Type B pancreatic cell (in vitro differentiated cells): ENCODE measurements around the gene ZNF468. TPM values are rescaled to one million over a fixed set of nuclear protein-coding genes. Genes with fewer than 3 reads are reported as not detected.
"Not testable (repeated sequence)": the region's sequence is repeated elsewhere in the genome, so short reads cannot be mapped to it uniquely, and the experiment has no call there.

Source experiments
- DNase-seq: peaks from one replicate; pipeline ENCODE4 v3.0.0; 2021; ENCODE audit warnings: mixed read lengths; ENCODE audit not compliant: unreplicated experiment; ENCODE audit errors: extremely low spot score
- H3K27ac Mint-ChIP-seq: 2 replicates; pipeline ENCODE4 v1.8.0; 2021; ENCODE audit warnings: mild to moderate bottlenecking, mixed read lengths
- H3K27me3 Mint-ChIP-seq: 2 replicates; pipeline ENCODE4 v1.8.0; 2021; ENCODE audit warnings: mixed read lengths
- H3K36me3 Mint-ChIP-seq: 2 replicates; pipeline ENCODE4 v1.8.0; 2021; ENCODE audit warnings: mixed read lengths
- H3K4me1 Mint-ChIP-seq: one replicate; pipeline ENCODE4 v1.8.0; 2021; ENCODE audit warnings: mixed read lengths; ENCODE audit not compliant: unreplicated experiment
- H3K4me3 Mint-ChIP-seq: 2 replicates; pipeline ENCODE4 v1.8.0; 2021; ENCODE audit warnings: mild to moderate bottlenecking, mixed read lengths
- H3K9me3 Mint-ChIP-seq: 2 replicates; pipeline ENCODE4 v1.8.0; 2021; ENCODE audit warnings: mixed read lengths
- CTCF ChIP-seq: fragments of 200-600 bp; sonication (generic); conservative IDR thresholded peaks from 2 replicates; pipeline ENCODE4 v1.5.0; 2021; ENCODE audit warnings: antibody characterized with exemption, mild to moderate bottlenecking
- total RNA-seq: library from RNA; stranded (reverse); gene quantifications from 2 replicates; pipeline ENCODE4 v1.2.1, GENCODE V29; 2021; ENCODE audit warnings: low replicate concordance

The ZNF468 gene
- total RNA-seq, 1 donor from 2014 or later: 32.4 TPM

DNA sequence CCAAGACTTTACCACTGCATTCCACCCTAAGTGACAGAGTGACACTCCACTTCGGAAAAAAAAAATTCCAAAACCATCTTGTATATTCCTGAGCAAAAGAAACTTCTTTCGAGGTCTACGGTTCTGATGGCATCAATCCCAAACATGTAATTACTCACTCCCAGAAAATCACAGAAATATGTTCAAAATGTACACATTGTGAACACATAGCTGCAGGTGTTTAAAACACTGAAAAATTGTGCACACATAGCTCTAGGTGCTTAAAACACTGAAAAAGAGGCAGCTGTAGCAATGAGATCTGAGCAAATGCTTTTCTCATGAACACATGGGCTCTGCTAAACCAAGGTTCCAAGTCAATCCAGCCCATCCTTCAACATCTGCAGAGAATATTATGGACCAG lies 14.0 kb upstream of the ZNF468 start:
- Mint-ChIP-seq H3K9me3 (no peaks in the 10 kb centered on the region), H3K4me1 (no peaks in the 10 kb centered on the region), H3K27me3 (no peaks in the 10 kb centered on the region), H3K36me3 (peaks cover 15% of the 10 kb centered on the region), H3K4me3 (no peak overlapping the region), H3K27ac (no peak overlapping the region)
- no peak for TF ChIP-seq CTCF
- DNase-seq: no peak

GRCh38 chr19:52868031-52868430 lies 10.6 kb upstream of the ZNF468 start:
- H3K9me3 Mint-ChIP-seq, H3K4me3 Mint-ChIP-seq, DNase-seq, H3K27ac Mint-ChIP-seq, H3K4me1 Mint-ChIP-seq, H3K27me3 Mint-ChIP-seq: not testable (repeated sequence)
- H3K36me3 Mint-ChIP-seq: peaks cover 12% of the 10 kb centered on the region

DNA sequence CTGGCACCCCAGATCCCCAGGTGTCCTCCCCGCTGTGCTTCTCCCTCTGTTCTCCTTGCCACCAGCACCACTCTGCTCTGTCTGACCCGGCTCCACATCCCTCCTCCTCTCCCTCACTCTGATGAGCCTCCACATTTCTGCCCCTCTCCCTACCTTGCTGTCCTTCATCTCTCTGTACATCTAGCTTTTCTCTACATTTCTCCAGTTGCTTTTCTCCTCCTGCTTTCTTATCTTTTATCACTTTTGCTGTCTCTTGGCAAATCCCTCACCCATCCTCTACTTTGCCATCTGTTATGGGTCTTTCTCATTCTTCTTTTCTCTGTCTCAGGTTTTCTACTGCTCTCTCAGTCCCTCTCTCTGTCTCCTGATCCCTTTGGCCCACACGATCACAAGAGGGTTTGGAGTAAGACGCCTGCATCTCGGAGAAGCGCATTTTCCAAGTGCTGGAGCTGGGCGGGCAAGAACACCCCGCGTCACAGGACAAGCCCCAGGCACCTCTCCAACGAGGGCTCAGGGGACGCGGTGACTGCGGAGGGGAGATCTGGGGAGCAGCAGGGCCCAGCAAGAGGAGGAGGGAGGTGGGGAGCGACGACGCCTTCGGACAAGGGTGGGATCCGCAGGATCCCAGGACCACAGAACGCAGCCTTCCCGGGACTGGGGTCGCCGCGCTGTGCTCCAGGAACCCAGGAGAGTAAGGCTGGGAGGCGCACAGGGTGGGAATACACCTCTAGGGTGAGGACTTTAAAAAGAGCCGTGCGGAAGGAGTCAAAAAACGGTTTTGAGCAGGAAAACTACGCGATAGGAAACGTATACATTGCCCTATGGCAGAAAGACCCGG lies 660 bp downstream of the ZNF468 start:
- not testable (repeated sequence) for H3K9me3 Mint-ChIP-seq, H3K27me3 Mint-ChIP-seq, H3K36me3 Mint-ChIP-seq, DNase-seq
- H3K4me3 Mint-ChIP-seq: peak overlapping the region; percentile 97
- H3K4me1 Mint-ChIP-seq: peaks cover 18% of the 10 kb centered on the region
- peak overlapping the region; percentile 85 for H3K27ac Mint-ChIP-seq

DNA sequence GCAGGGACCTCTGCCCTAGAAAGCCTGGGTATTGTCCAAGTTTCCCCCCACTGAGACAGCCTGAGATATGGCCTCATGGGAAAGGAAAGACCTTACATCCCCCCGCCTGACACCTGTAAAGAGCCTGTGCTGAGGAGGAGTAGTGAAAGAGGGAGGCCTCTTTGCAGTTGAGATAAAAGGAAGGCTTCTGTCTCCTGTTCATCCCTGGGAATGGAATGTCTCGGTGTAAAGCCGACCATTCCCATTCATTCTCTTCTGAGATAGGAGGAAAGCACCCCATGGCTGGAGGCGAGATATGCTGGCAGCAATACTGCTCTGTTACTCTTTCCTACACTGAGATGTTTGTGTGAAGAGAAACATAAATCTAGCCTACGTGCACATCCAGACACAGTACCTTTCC lies 10.1 kb downstream of the ZNF468 start:
- H3K36me3 Mint-ChIP-seq: peaks cover 47% of the 10 kb centered on the region
- not testable (repeated sequence) for H3K27ac Mint-ChIP-seq, H3K4me3 Mint-ChIP-seq, H3K9me3 Mint-ChIP-seq, H3K27me3 Mint-ChIP-seq, H3K4me1 Mint-ChIP-seq, DNase-seq

DNA sequence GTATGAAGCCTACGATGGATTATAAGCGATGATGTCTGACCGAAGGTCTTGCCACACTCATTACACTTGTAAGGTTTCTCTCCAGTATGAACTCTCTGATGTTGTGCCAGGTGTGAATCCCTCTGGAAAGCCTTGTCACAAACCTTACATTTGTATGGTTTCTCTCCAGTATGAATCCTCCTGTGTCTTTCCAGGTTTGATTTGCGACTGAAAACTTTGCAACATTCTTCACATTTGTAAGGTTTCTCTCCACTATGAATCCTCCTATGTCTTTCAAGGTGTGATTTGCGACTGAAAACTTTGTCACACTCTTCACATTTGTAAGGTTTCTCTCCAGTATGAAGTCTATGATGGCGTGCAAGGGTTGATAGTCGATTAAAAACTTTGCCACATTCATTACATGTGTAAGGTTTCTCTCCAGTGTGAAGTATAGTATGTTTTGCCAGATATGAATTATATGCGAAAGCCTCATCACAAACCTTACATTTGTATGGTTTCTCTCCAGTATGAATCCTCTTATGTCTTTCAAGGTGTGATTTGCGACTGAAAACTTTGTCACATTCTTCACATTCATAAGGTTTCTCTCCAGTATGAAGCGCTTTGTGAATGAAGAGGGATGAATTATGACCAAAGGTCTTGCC lies 16.5 kb downstream of the ZNF468 start:
- DNase-seq, H3K27me3 Mint-ChIP-seq, H3K27ac Mint-ChIP-seq, H3K4me1 Mint-ChIP-seq, H3K4me3 Mint-ChIP-seq: not testable (repeated sequence)
- Mint-ChIP-seq H3K9me3 (peaks cover 27% of the 10 kb centered on the region), H3K36me3 (peaks cover 75% of the 10 kb centered on the region)

GRCh38 chr19:52834289-52834688 lies 23.1 kb downstream of the ZNF468 start:
- H3K36me3 Mint-ChIP-seq: peaks cover 31% of the 10 kb centered on the region
- H3K9me3 Mint-ChIP-seq, DNase-seq, H3K27me3 Mint-ChIP-seq: not testable (repeated sequence)
- peaks cover 19% of the 10 kb centered on the region for H3K4me1 Mint-ChIP-seq
- peak overlapping the region; percentile 39 for H3K4me3 Mint-ChIP-seq
- H3K27ac Mint-ChIP-seq: peak overlapping the region; percentile 33

GRCh38 chr19:52833541-52833940 lies 23.9 kb downstream of the ZNF468 start:
- H3K9me3 Mint-ChIP-seq, H3K4me3 Mint-ChIP-seq, H3K27me3 Mint-ChIP-seq, DNase-seq, H3K27ac Mint-ChIP-seq: not testable (repeated sequence)
- Mint-ChIP-seq H3K36me3 (peaks cover 27% of the 10 kb centered on the region), H3K4me1 (peaks cover 19% of the 10 kb centered on the region)

DNA sequence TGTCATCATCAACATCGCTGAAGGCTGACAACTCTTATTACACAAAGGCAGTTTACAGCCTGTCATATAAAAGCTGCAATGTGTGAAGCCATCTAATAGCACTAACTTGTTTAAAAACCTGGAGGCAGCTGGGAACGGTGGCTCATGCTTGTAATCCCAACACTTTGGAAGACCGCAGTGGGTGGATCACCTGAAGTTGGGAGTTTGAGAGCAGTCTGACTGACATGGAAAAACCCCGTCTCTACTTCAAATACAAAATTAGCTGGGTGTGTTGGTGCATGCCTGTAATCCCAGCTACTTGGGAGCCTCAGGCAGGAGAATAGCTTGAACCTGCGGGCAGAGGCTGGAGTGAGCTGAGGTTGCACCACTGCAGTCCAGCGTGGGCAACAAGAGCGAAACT lies 27.6 kb downstream of the ZNF468 start:
- not testable (repeated sequence) for H3K27me3 Mint-ChIP-seq, DNase-seq, H3K36me3 Mint-ChIP-seq, H3K9me3 Mint-ChIP-seq, H3K27ac Mint-ChIP-seq, H3K4me3 Mint-ChIP-seq
- peaks cover 19% of the 10 kb centered on the region for H3K4me1 Mint-ChIP-seq

- no peaks in the 10 kb centered on the region for H3K27me3 Mint-ChIP-seq
- DNase-seq: no peak
- no peak overlapping the region for H3K4me3 Mint-ChIP-seq
These were observed 31.7 kb downstream of the ZNF468 start for GRCh38 chr19:52825765-52826164.

More at GRCh38 chr19:52825765-52826164, 31.7 kb downstream of the ZNF468 start:
- TF ChIP-seq CTCF: no peak
- H3K27ac Mint-ChIP-seq: no peak overlapping the region
- peaks cover 8% of the 10 kb centered on the region for H3K4me1 Mint-ChIP-seq
- H3K9me3 Mint-ChIP-seq: peaks cover 3% of the 10 kb centered on the region
- peaks cover under 1% of the 10 kb centered on the region for H3K36me3 Mint-ChIP-seq
